ENCODE data around the gene ZCCHC7. TPM values are rescaled to one million over a fixed set of nuclear protein-coding genes. Genes with fewer than 3 reads are reported as not detected.
A peak's percentile ranks its signal among the peaks of the same experiment; 100 is the strongest.

The ZCCHC7 gene
- total and polyA plus RNA-seq, 9 of the 15 experiments (the other 6 are each of a cell fraction or from before 2014, with no cell fraction given), result 34.1 to 68.9 (median 48.8) TPM

GRCh38 chr9:37335238-37335637, 214.9 kb downstream of the ZCCHC7 start (continued):
- TF ChIP-seq TCF15 (CRISPR knock-in tag; IDR thresholded peaks at IDR 0.05) (no peak), CHD4 (IDR thresholded peaks at IDR 0.05; ENCODE audit: insufficient read depth, insufficient replicate concordance, low read depth, low read length, poor library complexity, severe bottlenecking) (peak; percentile 93), VEZF1 (CRISPR knock-in tag; IDR thresholded peaks at IDR 0.05) (no peak), NCOA2 (IDR thresholded peaks at IDR 0.05; ENCODE audit: partially characterized antibody in 2 of 2) (no peak), SMARCC2 (IDR thresholded peaks at IDR 0.05; ENCODE audit: low read depth) (no peak), CBX3 (IDR thresholded peaks at IDR 0.05; ENCODE audit: borderline replicate concordance in 1 of 2, low read length in 2 of 2) (no peak), KDM1A (IDR thresholded peaks at IDR 0.05) (peak; percentile 72 to 87), ZFPM2 (CRISPR knock-in tag; IDR thresholded peaks at IDR 0.05) (no peak), ILF3 (IDR thresholded peaks at IDR 0.05; ENCODE audit: borderline replicate concordance) (no peak), E4F1 (CRISPR knock-in tag; IDR thresholded peaks at IDR 0.05; ENCODE audit: borderline replicate concordance) (no peak), ZNF277 (CRISPR knock-in tag; IDR thresholded peaks at IDR 0.05; ENCODE audit: borderline replicate concordance) (no peak), HDGF (IDR thresholded peaks at IDR 0.05) (no peak), ADNP (tag; IDR thresholded peaks at IDR 0.05) (peak; percentile 94), BCOR (IDR thresholded peaks at IDR 0.05) (peak; percentile 96), SMAD4 (CRISPR knock-in tag; conservative IDR thresholded peaks at IDR 0.05) (no peak)
